HG02981 (cell line): ENCODE results near the gene ANKRD17.
"Not testable (repeated sequence)": the region's sequence is repeated elsewhere in the genome, so short reads cannot be mapped to it uniquely, and the experiment has no call there.

Source experiments
- ATAC-seq: cut with Tn5 transposase; IDR thresholded peaks from one replicate; pipeline ENCODE4 v1.9.1; 2021; ENCODE audit warnings: mild to moderate bottlenecking, moderate library complexity; ENCODE audit not compliant: unreplicated experiment

ANKRD17 gene

GRCh38 chr4:73258686-73259570, at the start of gene ANKRD17:
ANKRD17 (minus strand) TSS chr4:73258798; CDS start chr4:73258668, 130 bp downstream.
- peak; percentile 74 for ATAC-seq

GRCh38 chr4:73308286-73308685, 49.7 kb upstream of the ANKRD17 start:
- ATAC-seq: no peak

- ATAC-seq: no peak
Measured at GRCh38 chr4:73303711-73304110, 45.1 kb upstream of the ANKRD17 start.

GRCh38 chr4:73299548-73300280, 41.1 kb upstream of the ANKRD17 start:
- no peak for ATAC-seq

GRCh38 chr4:73292661-73293060, 34.1 kb upstream of the ANKRD17 start:
- not testable (repeated sequence) for ATAC-seq

- no peak for ATAC-seq
Measured at GRCh38 chr4:73281982-73282381, 23.4 kb upstream of the ANKRD17 start.

GRCh38 chr4:73281396-73281795, 22.8 kb upstream of the ANKRD17 start:
- no peak for ATAC-seq

GRCh38 chr4:73277201-73277600, 18.6 kb upstream of the ANKRD17 start:
- ATAC-seq: no peak

GRCh38 chr4:73275318-73275654, 16.7 kb upstream of the ANKRD17 start:
- no peak for ATAC-seq

GRCh38 chr4:73272816-73273215, 14.2 kb upstream of the ANKRD17 start:
- no peak for ATAC-seq

GRCh38 chr4:73267050-73267449, 8.5 kb upstream of the ANKRD17 start:
- no peak for ATAC-seq

- ATAC-seq: peak; percentile 3
Measured at GRCh38 chr4:73259571-73260090, 1.0 kb upstream of the ANKRD17 start.

- ATAC-seq: peak; percentile 32
Measured at GRCh38 chr4:73258436-73258685, 237 bp downstream of the ANKRD17 start.

GRCh38 chr4:73257651-73258435, 755 bp downstream of the ANKRD17 start:
- no peak for ATAC-seq

- no peak for ATAC-seq
Measured at GRCh38 chr4:73257234-73257633, 1.4 kb downstream of the ANKRD17 start.

- not testable (repeated sequence) for ATAC-seq
Measured at GRCh38 chr4:73255847-73256246, 2.8 kb downstream of the ANKRD17 start.

GRCh38 chr4:73252001-73252400, 6.6 kb downstream of the ANKRD17 start:
- no peak for ATAC-seq

GRCh38 chr4:73251384-73251783, 7.2 kb downstream of the ANKRD17 start:
- no peak for ATAC-seq

- no peak for ATAC-seq
Measured at GRCh38 chr4:73250642-73251041, 8.0 kb downstream of the ANKRD17 start.

- no peak for ATAC-seq
Measured at GRCh38 chr4:73248821-73249220, 9.8 kb downstream of the ANKRD17 start.

GRCh38 chr4:73248416-73248815, 10.2 kb downstream of the ANKRD17 start:
- no peak for ATAC-seq
